ENCODE measurements around the gene CLEC6A.

CLEC6A gene

DNA sequence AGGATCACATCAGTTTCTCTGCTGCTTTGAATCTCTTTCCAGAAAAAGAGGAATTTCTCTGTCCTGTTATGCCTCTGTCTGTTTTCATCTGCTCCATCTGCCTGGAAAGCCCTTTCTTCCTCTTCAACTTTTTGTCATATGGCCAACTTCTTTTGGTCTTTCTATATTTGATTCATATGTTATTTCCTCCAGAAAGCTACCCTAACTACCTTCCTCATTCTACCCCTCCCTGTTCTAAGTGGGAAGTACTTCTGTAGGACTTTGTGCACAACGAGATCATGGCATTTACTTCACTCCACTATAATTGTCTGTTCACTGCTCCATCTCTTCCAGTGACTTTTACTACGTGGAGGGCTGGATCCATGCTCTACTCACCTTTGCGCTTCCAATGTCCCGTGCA, 63.4 kb downstream of the CLEC6A start:
- no peak overlapping the region for H3K27ac ChIP-seq
- no peak for TF ChIP-seq CTCF (conservative IDR thresholded peaks at IDR 0.05)

DNA sequence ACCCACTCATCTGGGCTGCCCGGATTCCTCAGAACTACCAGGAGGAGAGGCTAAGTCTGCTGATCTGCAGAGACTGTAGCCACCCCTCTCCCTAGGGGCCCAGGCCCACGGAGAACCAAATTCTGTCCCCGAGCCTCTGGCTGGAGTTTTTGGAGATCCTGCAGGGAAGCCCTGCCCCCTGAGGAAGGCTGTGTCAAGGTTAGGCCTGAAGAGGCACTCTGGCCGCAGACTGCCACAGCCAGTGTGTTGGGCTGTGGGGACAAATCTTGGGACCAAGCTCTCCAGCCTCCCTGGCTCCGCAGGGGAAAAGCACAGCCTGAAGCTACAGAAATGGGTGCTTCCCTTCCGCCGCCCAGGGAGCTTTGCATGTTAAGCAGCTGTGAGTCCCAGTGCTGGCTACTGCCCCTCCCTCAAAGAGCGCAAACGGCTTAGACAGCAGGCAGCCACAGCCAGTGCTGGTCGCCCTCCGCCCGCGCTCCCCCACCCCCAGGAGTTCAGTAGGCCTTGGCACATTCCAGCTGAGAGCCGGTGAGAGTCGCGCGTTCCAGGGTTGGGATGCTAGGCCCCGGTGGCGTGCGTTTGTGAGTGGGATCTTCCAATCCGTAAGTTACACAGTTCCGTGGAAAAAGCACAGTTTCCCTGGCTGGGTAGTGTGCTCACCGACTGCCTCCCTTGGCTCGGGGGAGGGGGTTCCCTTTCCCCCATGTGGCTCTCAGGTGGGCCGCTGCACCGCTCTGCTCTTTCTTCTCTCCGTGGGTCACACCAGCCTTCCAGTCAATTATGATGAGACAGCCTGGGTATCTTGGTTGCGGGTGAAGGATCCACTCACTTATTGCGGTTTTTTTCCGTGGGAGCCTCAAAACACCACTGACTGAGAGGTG, 71.7 kb downstream of the CLEC6A start:
- H3K27ac ChIP-seq: no peak overlapping the region
- no peak for TF ChIP-seq CTCF (conservative IDR thresholded peaks at IDR 0.05)

All from VCaP (cell line).